HepG2 (cell line): Measurements from ENCODE around the gene COL10A1. TPM values are rescaled to one million over a fixed set of nuclear protein-coding genes. Genes with fewer than 3 reads are reported as not detected.

Experiments
- ATAC-seq: fragments of 200-7000 bp; cut with Tn5 transposase; 3 replicates; pipeline ENCODE4 v1.9.1; 2020; ENCODE audit warnings: mild to moderate bottlenecking, moderate library complexity
- BruUV-seq: library from RNA; stranded (reverse); fragments of 400-500 nt; replicated peaks from 2 replicates; lab custom pipeline; 2021; lab: Mats Ljungman, UMichigan
- CTCF ChIA-PET: fragments of 300-600 bp; formaldehyde crosslinking; extraction: SDS; loops from one replicate; lab custom pipeline; 2021; ENCODE audit warnings: low total read pairs, inconsistent platforms, low intra/inter-chr PET ratio; lab: Yijun Ruan, JAX
- POLR2A ChIA-PET: fragments of 350-600 bp; sonication (Branson Sonifier 250); formaldehyde crosslinking; loops from one replicate; lab custom pipeline; 2020; ENCODE audit warnings: antibody characterized with exemption, inconsistent platforms; lab: Yijun Ruan, JAX
- DNase-seq: peaks from one replicate; pipeline ENCODE4 v3.0.0-alpha.2; 2015; ENCODE audit warnings: low spot score
- FAIRE-seq: peaks from 3 replicates; lab custom pipeline; 2011; peaks lifted over from hg19 to GRCh38; lab: Jason Lieb, UNC
- H2AFZ ChIP-seq: one replicate; pipeline ENCODE4 v1.6.1; 2011; ENCODE audit warnings: low read length, inconsistent platforms
- H3K27ac ChIP-seq: fragments of 300-600 bp; 3 replicates; pipeline ENCODE4 v1.8.0; 2011; ENCODE audit warnings: mixed run types, mild to moderate bottlenecking, mixed read lengths, low read length, inconsistent platforms; ENCODE audit not compliant: insufficient read depth; ENCODE audit errors: extremely low read length
- H3K27me3 ChIP-seq, 2 experiments: fragments of 200-600 bp in 1 of 2; 2 replicates in 1 of 2; 3 replicates in 1 of 2; pipeline versions ENCODE4 v1.6.0 to v1.8.0; 2011; ENCODE audit warnings: low read length in 2 of 2, mild to moderate bottlenecking in 2 of 2, moderate library complexity in 2 of 2, inconsistent platforms in 1 of 2; ENCODE audit not compliant: insufficient read depth in 2 of 2, control insufficient read depth in 1 of 2
- H3K36me3 ChIP-seq, 2 experiments: fragments of 200-600 bp in 1 of 2; replicated peaks in 1 of 2; 2 replicates in 1 of 2; 3 replicates in 1 of 2; pipeline versions ENCODE4 v1.5.1 to v1.8.0; 2011; ENCODE audit warnings: low read length in 2 of 2, inconsistent platforms in 1 of 2; ENCODE audit not compliant: insufficient read depth in 2 of 2, control insufficient read depth in 1 of 2
- H3K4me1 ChIP-seq: 2 replicates; pipeline ENCODE4 v1.5.1; 2012; ENCODE audit warnings: low read length, inconsistent platforms; ENCODE audit not compliant: insufficient read depth
- H3K4me2 ChIP-seq: 2 replicates; pipeline ENCODE4 v1.6.0; 2011; ENCODE audit warnings: low read depth, low read length, inconsistent platforms
- H3K4me3 ChIP-seq, 3 experiments: fragments of 200-600 bp in 1 of 3; sonication (generic), shearing (Covaris generic) in 1 of 3; replicated peaks in 1 of 3; 2 replicates each; pipeline ENCODE4 v1.5.1; 2011 to 2016; ENCODE audit warnings: low read length in 3 of 3, inconsistent platforms in 2 of 3, low read depth in 2 of 3, mild to moderate bottlenecking in 2 of 3, control low read depth in 1 of 3, mixed read lengths in 1 of 3; ENCODE audit not compliant: insufficient read depth in 1 of 3
- H3K79me2 ChIP-seq: one replicate; pipeline ENCODE4 v1.6.1; 2011; ENCODE audit warnings: low read length, inconsistent platforms; ENCODE audit not compliant: insufficient read depth
- H3K9ac ChIP-seq: 2 replicates; pipeline ENCODE4 v1.6.0; 2011; ENCODE audit warnings: mild to moderate bottlenecking, low read depth, low read length, inconsistent platforms; ENCODE audit not compliant: insufficient read depth
- H3K9me3 ChIP-seq: 2 replicates; pipeline ENCODE4 v1.5.1; 2012; ENCODE audit warnings: mild to moderate bottlenecking, low read length
- H4K20me1 ChIP-seq: 2 replicates; pipeline ENCODE4 v1.6.0; 2011; ENCODE audit warnings: inconsistent platforms, mild to moderate bottlenecking, low read length, moderate library complexity; ENCODE audit not compliant: insufficient read depth
- ELF1 ChIP-seq: sonication (generic); formaldehyde crosslinking; IDR thresholded peaks from 2 replicates; pipeline ENCODE4 v1.4.0; 2020; ENCODE audit warnings: missing genetic modification reagents
- GTF3A ChIP-seq: sonication (generic); formaldehyde crosslinking; conservative IDR thresholded peaks from 2 replicates; pipeline ENCODE4 v1.4.0; 2020; ENCODE audit warnings: mild to moderate bottlenecking, missing genetic modification reagents
- MLXIP ChIP-seq: sonication (generic); formaldehyde crosslinking; IDR thresholded peaks from 2 replicates; pipeline ENCODE4 v1.9.0; 2021; ENCODE audit warnings: missing genetic modification reagents, borderline replicate concordance
- PRPF4 ChIP-seq: fragments of 200-400 bp; formaldehyde crosslinking; IDR thresholded peaks from 2 replicates; pipeline ENCODE4 v1.6.1; 2016; ENCODE audit warnings: low read length, low read depth; ENCODE audit not compliant: poor library complexity, severe bottlenecking
- WGBS: methylation state at CpG from one replicate; pipeline ENCODE4 v1.1.6; 2017; ENCODE audit warnings: low lambda C conversion rate; 5-methylcytosine and 5-hydroxymethylcytosine counted together
- in situ Hi-C: cut with HindIII; loops from 2 replicates; pipeline ENCODE4 v1.10.0; 2017; ENCODE audit warnings: low pct_unique_long_range_greater_than_20kb; ENCODE audit not compliant: extremely low pct_ligation_motif_present
- intact Hi-C: fragments of 100-400 bp; cut with micrococcal nuclease; formaldehyde crosslinking; loops from one replicate; pipeline ENCODE4 v1.10.0; 2022; ENCODE audit not compliant: unreplicated experiment
- polyA plus RNA-seq, 8 experiments: library from polyadenylated mRNA; depleted of rRNA in 3 of 8; stranded (reverse) in 7 of 8; unstranded in 1 of 8; fragments of >200 nt; fragmentation: Illumina TruSeq in 4 of 8; extraction: Trizol in 4 of 8; gene quantifications; 2 replicates each; pipeline versions ENCODE4 v1.2.1 to v1.2.3, GENCODE V29; 2011 to 2016; ENCODE audit warnings: low read depth in 4 of 8, missing spikeins in 1 of 8, mixed read lengths in 1 of 8; ENCODE audit not compliant: insufficient read depth in 1 of 8
- total RNA-seq, 5 experiments: library from RNA; depleted of rRNA; stranded (reverse); fragments of >200 nt; fragmentation: Illumina TruSeq; extraction: Trizol; gene quantifications; 2 replicates each; pipeline ENCODE4 v1.2.3, GENCODE V29; 2016; ENCODE audit warnings: low read depth in 1 of 5

Gene COL10A1
- total and polyA plus RNA-seq, 2 of the 13 experiments (the other 11 are each of a cell fraction or from before 2014, with no cell fraction given), result 0.07 TPM; not detected in 1

- no peak overlapping the region for H3K4me3 ChIP-seq
- H3K36me3 ChIP-seq, result no peaks in the 10 kb centered on the region
- in situ Hi-C loops, result no loop called here
- CTCF ChIA-PET, result no interaction called here
- no peak overlapping the region for H3K4me2 ChIP-seq
- FAIRE-seq (no peak), DNase-seq (no peak), ATAC-seq (no peak)
- no peaks in the 10 kb centered on the region for H4K20me1 ChIP-seq
- no peaks in the 10 kb centered on the region for H3K9me3 ChIP-seq
- intact Hi-C loops, result no loop called here
- BruUV-seq, result no TSS peak
- POLR2A ChIA-PET, result interaction anchor here (4.7 kb wide), 1 partner anchor 9 kb away, joined by 27 read pairs; the partner anchor contains the start of gene FRK
- H3K4me1 ChIP-seq, result peaks cover 47% of the 10 kb centered on the region
- H2AFZ ChIP-seq, result no peak overlapping the region
- 94% methylated on average over 1 of the region's 1 CpG for WGBS
- TF ChIP-seq MLXIP (CRISPR knock-in tag) (no peak), ELF1 (CRISPR knock-in tag) (no peak), PRPF4 (no peak), GTF3A (no peak)
- no peak overlapping the region for H3K9ac ChIP-seq
- no peaks in the 10 kb centered on the region for H3K27me3 ChIP-seq
- no peak overlapping the region for H3K27ac ChIP-seq
- no peaks in the 10 kb centered on the region for H3K79me2 ChIP-seq
These were observed 55.8 kb downstream of the COL10A1 start for GRCh38 chr6:116070101-116070500.

Other genes starting within 250 kb of the COL10A1 start
- gene FRK, start 65.2 kb downstream of the COL10A1 start, total RNA-seq (2016; rRNA removed; fragmentation: Illumina TruSeq; extraction: Trizol), result 2.9 and 4.5 TPM in 2 replicates
- gene FRK, start 65.2 kb downstream of the COL10A1 start, polyA plus RNA-seq (2011; rRNA removed), result 1.3 and 1.5 TPM in 2 replicates
- 56.1 and 90.6 TPM in 2 replicates for gene NT5DC1, start 25.3 kb downstream of the COL10A1 start, total RNA-seq (2016; rRNA removed; fragmentation: Illumina TruSeq; extraction: Trizol)
- gene NT5DC1, start 25.3 kb downstream of the COL10A1 start, polyA plus RNA-seq (2011; rRNA removed), result 22.1 and 27.0 TPM in 2 replicates
- 19.7 and 24.0 TPM in 2 replicates for gene TSPYL4, start 127.9 kb upstream of the COL10A1 start, total RNA-seq (2016; rRNA removed; fragmentation: Illumina TruSeq; extraction: Trizol)
- gene TSPYL4, start 127.9 kb upstream of the COL10A1 start, polyA plus RNA-seq (2011; rRNA removed), result 18.0 and 20.4 TPM in 2 replicates
- 93.0 and 102 TPM in 2 replicates for gene TSPYL1, start 153.8 kb upstream of the COL10A1 start, total RNA-seq (2016; rRNA removed; fragmentation: Illumina TruSeq; extraction: Trizol)
- 28.3 and 33.0 TPM in 2 replicates for gene TSPYL1, start 153.8 kb upstream of the COL10A1 start, polyA plus RNA-seq (2011; rRNA removed)
- gene DSE, start 244.8 kb upstream of the COL10A1 start, total RNA-seq (2016; rRNA removed; fragmentation: Illumina TruSeq; extraction: Trizol), result 3.8 and 4.6 TPM in 2 replicates
- 2.6 and 3.0 TPM in 2 replicates for gene DSE, start 244.8 kb upstream of the COL10A1 start, polyA plus RNA-seq (2011; rRNA removed)